Natural killer cell (primary cell): Measurements from ENCODE around the gene NEDD4L. TPM values are rescaled to one million over a fixed set of nuclear protein-coding genes. Genes with fewer than 3 reads are reported as not detected.

Experiments used
- ATAC-seq, 3 donors: fragments of 150-1000 bp in 2 of 3; fragments of 200-7000 bp in 1 of 3; cut with Tn5 transposase; 1 replicate in 1 of 3; 2 replicates in 2 of 3; pipeline ENCODE4 v1.10.0; 2021; ENCODE audit warnings: mild to moderate bottlenecking in 2 of 3, moderate library complexity in 2 of 3
- DNase-seq, 2 donors: peaks; one replicate each; pipeline versions ENCODE4 v3.0.0 to v3.0.0-alpha.2; 2013 to 2021; ENCODE audit warnings: mixed read lengths in 1 of 2
- H3K27ac ChIP-seq: one replicate; pipeline ENCODE4 v1.5.1; 2013; ENCODE audit warnings: mild to moderate bottlenecking, low read length
- H3K27me3 ChIP-seq: one replicate; pipeline ENCODE4 v1.6.1; 2013; ENCODE audit warnings: low read length; ENCODE audit not compliant: control insufficient read depth, insufficient read depth
- H3K36me3 ChIP-seq: one replicate; pipeline ENCODE4 v1.6.1; 2013; ENCODE audit warnings: low read length; ENCODE audit not compliant: control insufficient read depth, insufficient read depth
- H3K4me1 ChIP-seq: one replicate; pipeline ENCODE4 v1.6.1; 2013; ENCODE audit warnings: low read length; ENCODE audit not compliant: control insufficient read depth, insufficient read depth
- H3K4me3 ChIP-seq: one replicate; pipeline ENCODE4 v1.5.1; 2013; ENCODE audit warnings: low read length
- H3K9me3 ChIP-seq: one replicate; pipeline ENCODE4 v1.6.1; 2013; ENCODE audit warnings: low read length; ENCODE audit not compliant: control insufficient read depth, insufficient read depth
- H3K27ac Mint-ChIP-seq, 2 donors: one replicate each; pipeline ENCODE4 v1.8.0; 2022; ENCODE audit warnings: mild to moderate bottlenecking in 2 of 2, mixed read lengths in 2 of 2, moderate library complexity in 1 of 2
- H3K27me3 Mint-ChIP-seq, 2 donors: one replicate each; pipeline ENCODE4 v1.8.0; 2022; ENCODE audit warnings: low read depth in 2 of 2, mixed read lengths in 2 of 2
- H3K36me3 Mint-ChIP-seq: one replicate; pipeline ENCODE4 v1.8.0; 2022; ENCODE audit warnings: mixed read lengths
- H3K4me1 Mint-ChIP-seq, 2 donors: one replicate each; pipeline ENCODE4 v1.8.0; 2022; ENCODE audit warnings: mixed read lengths in 2 of 2
- H3K4me3 Mint-ChIP-seq: one replicate; pipeline ENCODE4 v1.8.0; 2022; ENCODE audit warnings: mild to moderate bottlenecking, moderate library complexity, mixed read lengths
- H3K9me3 Mint-ChIP-seq, 2 donors: one replicate each; pipeline ENCODE4 v1.8.0; 2022; ENCODE audit warnings: mixed read lengths in 2 of 2
- WGBS: methylation state at CpG from one replicate; pipeline ENCODE4 v1.1.7; 2013; ENCODE audit warnings: missing lambda C conversion rate; ENCODE audit not compliant: insufficient coverage; 5-methylcytosine and 5-hydroxymethylcytosine counted together
- intact Hi-C: fragments of 100-400 bp; cut with micrococcal nuclease; formaldehyde crosslinking; loops from one replicate; pipeline ENCODE4 v1.14.2; 2022
- total RNA-seq, 4 donors: library from RNA; stranded (reverse); fragments of 120-200 nt in 1 of 4; gene quantifications; one replicate each; pipeline versions ENCODE4 v1.2.3 to v1.2.4, GENCODE V29; 2013 to 2022
- TF ChIP-seq, protein P1 (sequence below): fragments of 200-600 bp; IDR thresholded peaks from one replicate; pipeline ENCODE4 v1.8.0; 2022; ENCODE audit warnings: antibody characterized with exemption

The NEDD4L gene
- total RNA-seq, 3 donors from 2014 or later (not counting 1 experiment from before 2014, with no cell fraction given) = 3.4 to 15.3 (median 14.3) TPM

DNA sequence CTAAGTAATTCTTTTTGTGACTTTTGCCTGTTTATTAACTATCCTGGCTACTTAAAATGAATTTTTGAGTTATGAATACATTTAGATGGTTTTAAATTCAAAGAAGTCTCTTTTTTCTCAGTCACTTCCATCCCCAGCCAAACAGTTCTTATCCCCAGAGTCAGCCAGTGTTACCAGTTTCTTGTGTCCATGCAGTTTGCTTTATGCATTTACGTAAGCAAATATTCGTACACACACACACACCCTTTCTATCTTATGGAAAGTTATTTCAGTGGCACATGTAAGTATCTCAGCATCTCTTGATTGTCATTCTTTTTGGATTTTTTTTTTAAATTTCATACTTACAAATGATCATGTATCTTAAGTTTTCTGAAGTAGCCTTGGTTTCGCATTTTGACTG is 113.2 kb downstream of the NEDD4L start:
- DNase-seq (no peak), ATAC-seq (no peak)
- H3K27ac ChIP-seq = no peak overlapping the region
- intact Hi-C loops = no loop called here
- 88% methylated on average over 2 of the region's 3 CpGs for WGBS
- TF ChIP-seq, protein P1, sequence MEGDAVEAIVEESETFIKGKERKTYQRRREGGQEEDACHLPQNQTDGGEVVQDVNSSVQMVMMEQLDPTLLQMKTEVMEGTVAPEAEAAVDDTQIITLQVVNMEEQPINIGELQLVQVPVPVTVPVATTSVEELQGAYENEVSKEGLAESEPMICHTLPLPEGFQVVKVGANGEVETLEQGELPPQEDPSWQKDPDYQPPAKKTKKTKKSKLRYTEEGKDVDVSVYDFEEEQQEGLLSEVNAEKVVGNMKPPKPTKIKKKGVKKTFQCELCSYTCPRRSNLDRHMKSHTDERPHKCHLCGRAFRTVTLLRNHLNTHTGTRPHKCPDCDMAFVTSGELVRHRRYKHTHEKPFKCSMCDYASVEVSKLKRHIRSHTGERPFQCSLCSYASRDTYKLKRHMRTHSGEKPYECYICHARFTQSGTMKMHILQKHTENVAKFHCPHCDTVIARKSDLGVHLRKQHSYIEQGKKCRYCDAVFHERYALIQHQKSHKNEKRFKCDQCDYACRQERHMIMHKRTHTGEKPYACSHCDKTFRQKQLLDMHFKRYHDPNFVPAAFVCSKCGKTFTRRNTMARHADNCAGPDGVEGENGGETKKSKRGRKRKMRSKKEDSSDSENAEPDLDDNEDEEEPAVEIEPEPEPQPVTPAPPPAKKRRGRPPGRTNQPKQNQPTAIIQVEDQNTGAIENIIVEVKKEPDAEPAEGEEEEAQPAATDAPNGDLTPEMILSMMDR = no peak
- no peak overlapping the region for H3K4me3 ChIP-seq
- H3K4me3 Mint-ChIP-seq = no peak overlapping the region
- H3K36me3 Mint-ChIP-seq = no peaks in the 10 kb centered on the region
- H3K9me3 ChIP-seq = no peaks in the 10 kb centered on the region
- no peak overlapping the region for H3K27ac Mint-ChIP-seq
- no peaks in the 10 kb centered on the region for H3K4me1 ChIP-seq
- peaks cover 5 to 7% of the 10 kb centered on the region in 2 donors for H3K4me1 Mint-ChIP-seq
- no peaks in the 10 kb centered on the region for H3K9me3 Mint-ChIP-seq
- no peaks in the 10 kb centered on the region for H3K27me3 ChIP-seq
- H3K36me3 ChIP-seq = no peaks in the 10 kb centered on the region
- peaks cover 0 to 12% of the 10 kb centered on the region in 2 donors for H3K27me3 Mint-ChIP-seq

DNA sequence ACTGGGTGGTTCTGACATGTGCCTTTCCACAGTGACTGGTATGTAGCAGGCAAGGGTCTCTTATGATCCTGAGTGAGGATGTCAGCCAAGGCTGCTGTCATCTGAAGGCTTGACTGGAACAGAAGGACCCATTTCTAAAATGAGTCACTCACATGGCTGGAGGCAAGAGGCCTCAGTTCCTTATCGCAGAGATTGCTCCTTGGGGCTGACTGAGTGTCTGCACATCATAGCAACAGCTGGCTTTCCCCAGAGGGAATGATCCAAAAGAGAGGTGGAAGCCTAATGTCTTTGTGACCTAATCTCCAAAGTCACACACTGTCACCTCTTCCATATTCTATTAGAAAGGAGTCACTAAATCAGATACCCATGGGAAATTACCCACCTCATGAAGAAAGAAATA is 114.0 kb downstream of the NEDD4L start:
- H3K4me1 Mint-ChIP-seq = peaks cover 5 to 7% of the 10 kb centered on the region in 2 donors

DNA sequence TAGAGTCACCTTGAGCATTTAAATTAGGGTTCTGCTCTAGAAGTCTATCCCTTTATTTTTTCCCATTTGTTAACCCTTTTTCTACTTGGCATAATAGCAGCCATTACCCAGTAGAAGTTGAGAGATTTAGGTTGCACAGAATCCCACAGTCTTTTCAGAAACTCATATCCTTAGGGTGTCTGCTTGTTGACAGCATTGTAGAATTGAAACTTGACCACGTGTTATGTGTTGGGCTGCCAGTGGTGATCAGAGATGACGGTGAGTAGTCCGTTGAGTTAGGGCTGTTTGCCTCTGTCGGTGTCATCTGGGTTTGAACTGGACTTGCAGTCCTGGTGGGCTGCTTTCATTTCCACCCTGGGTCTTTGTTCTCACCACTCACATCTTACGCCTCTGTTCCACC is 114.4 kb downstream of the NEDD4L start:
- H3K4me1 ChIP-seq = no peaks in the 10 kb centered on the region
- H3K27me3 ChIP-seq = no peaks in the 10 kb centered on the region
- Mint-ChIP-seq H3K9me3 (no peaks in the 10 kb centered on the region), H3K4me1 (peaks cover 5 to 7% of the 10 kb centered on the region in 2 donors), H3K4me3 (no peak overlapping the region), H3K27ac (no peak overlapping the region), H3K36me3 (no peaks in the 10 kb centered on the region), H3K27me3 (peaks cover 0 to 15% of the 10 kb centered on the region in 2 donors)
- ATAC-seq (peak in 1 of 3 donors; percentile 28), DNase-seq (no peak)
- no peaks in the 10 kb centered on the region for H3K36me3 ChIP-seq
- 49% methylated on average over 5 of the region's 5 CpGs for WGBS
- TF ChIP-seq, protein P1 = no peak
- H3K9me3 ChIP-seq = no peaks in the 10 kb centered on the region
- intact Hi-C loops = no loop called here
- no peak overlapping the region for H3K4me3 ChIP-seq
- H3K27ac ChIP-seq = no peak overlapping the region

More for the DNA sequence above, 114.0 kb downstream of the NEDD4L start:
- H3K4me3 Mint-ChIP-seq = no peak overlapping the region
- DNase-seq = no peak
- Histone ChIP-seq H3K36me3 (no peaks in the 10 kb centered on the region), H3K27ac (no peak overlapping the region), H3K9me3 (no peaks in the 10 kb centered on the region), H3K4me3 (no peak overlapping the region), H3K27me3 (no peaks in the 10 kb centered on the region), H3K4me1 (no peaks in the 10 kb centered on the region)
- no peaks in the 10 kb centered on the region for H3K36me3 Mint-ChIP-seq
- intact Hi-C loops = no loop called here
- peaks cover 0 to 15% of the 10 kb centered on the region in 2 donors for H3K27me3 Mint-ChIP-seq
- no peak for ATAC-seq
- TF ChIP-seq, protein P1 = no peak
- WGBS = 80% methylated on average over 1 of the region's 1 CpG
- H3K27ac Mint-ChIP-seq = no peak overlapping the region
- no peaks in the 10 kb centered on the region for H3K9me3 Mint-ChIP-seq

DNA sequence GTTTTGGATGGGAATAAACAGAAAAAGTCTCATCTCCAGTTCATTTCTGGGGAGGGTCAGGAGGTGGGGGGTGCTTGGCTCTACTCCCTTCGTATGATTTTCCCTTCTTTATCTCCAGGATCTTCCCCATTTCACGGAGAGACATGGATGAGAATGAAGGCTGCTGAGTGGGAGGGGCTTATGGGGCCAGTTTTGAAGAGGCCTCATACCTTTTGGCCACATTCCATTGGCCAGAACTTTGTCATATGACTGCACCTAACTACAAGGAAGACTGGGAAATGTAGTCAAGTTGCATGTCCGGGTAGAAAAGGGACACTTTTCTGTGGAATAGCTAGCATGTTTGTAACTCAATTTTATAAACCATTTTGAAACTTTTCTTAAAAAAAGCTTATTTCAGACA is 117.6 kb downstream of the NEDD4L start:
- no peak overlapping the region for H3K27ac Mint-ChIP-seq
- H3K36me3 Mint-ChIP-seq = no peaks in the 10 kb centered on the region
- ATAC-seq (no peak), DNase-seq (no peak)
- H3K4me1 ChIP-seq = no peaks in the 10 kb centered on the region
- H3K9me3 Mint-ChIP-seq = no peaks in the 10 kb centered on the region
- H3K27me3 Mint-ChIP-seq = peaks cover 0 to 14% of the 10 kb centered on the region in 2 donors
- H3K27me3 ChIP-seq = no peaks in the 10 kb centered on the region
- WGBS = 82% methylated on average over 1 of the region's 3 CpGs
- no peaks in the 10 kb centered on the region for H3K9me3 ChIP-seq
- intact Hi-C loops = no loop called here
- peaks cover 5 to 7% of the 10 kb centered on the region in 2 donors for H3K4me1 Mint-ChIP-seq
- no peaks in the 10 kb centered on the region for H3K36me3 ChIP-seq
- no peak overlapping the region for H3K4me3 ChIP-seq
- H3K27ac ChIP-seq = no peak overlapping the region
- TF ChIP-seq, protein P1 = no peak
- no peak overlapping the region for H3K4me3 Mint-ChIP-seq
